ENCODE data around the gene LIN28A. TPM values are rescaled to one million over a fixed set of nuclear protein-coding genes. Genes with fewer than 3 reads are reported as not detected.

LIN28A gene
- polyA plus RNA-seq, 1 donor from 2014 or later: 1.0 TPM

GRCh38 chr1:26413031-26413430 is 2.4 kb downstream of the LIN28A start:
- Histone ChIP-seq H3K4me2 (ENCODE audit: low read length) (no peak overlapping the region), H3K36me3 (ENCODE audit: insufficient read depth, low read length) (no peaks in the 10 kb centered on the region), H2AFZ (ENCODE audit: low read depth, low read length) (no peak overlapping the region), H3K4me3 (ENCODE audit: low read length) (peak overlapping the region; percentile 52), H3K9me2 (ENCODE audit: insufficient read depth, low read length) (no peaks in the 10 kb centered on the region), H3K27me3 (ENCODE audit: insufficient read depth, low read depth, low read length) (no peaks in the 10 kb centered on the region), H3K27ac (ENCODE audit: low read length) (no peak overlapping the region), H3K79me2 (replicated peaks; ENCODE audit: insufficient read depth, low read length) (peaks cover 49% of the 10 kb centered on the region), H4K20me1 (ENCODE audit: insufficient read depth) (no peaks in the 10 kb centered on the region), H3F3A (ENCODE audit: insufficient read depth, low read length, poor library complexity, severe bottlenecking) (peaks cover 6% of the 10 kb centered on the region), H3K9me3 (ENCODE audit: low read length) (no peaks in the 10 kb centered on the region), H3K9ac (ENCODE audit: low read length) (no peak overlapping the region)
- TF ChIP-seq EZH2 (IDR thresholded peaks at IDR 0.05; ENCODE audit: borderline replicate concordance, insufficient read depth, low read length, poor library complexity, severe bottlenecking): no peak
- TF ChIP-seq MXI1 (conservative IDR thresholded peaks at IDR 0.05; ENCODE audit: poor library complexity, severe bottlenecking): no peak
- no peak for TF ChIP-seq EP300 (conservative IDR thresholded peaks at IDR 0.05; ENCODE audit: poor library complexity, severe bottlenecking)
- TF ChIP-seq RAD21 (conservative IDR thresholded peaks at IDR 0.05): no peak
- no peak for TF ChIP-seq REST (IDR thresholded peaks at IDR 0.05; ENCODE audit: borderline replicate concordance)
- TF ChIP-seq SMC3 (conservative IDR thresholded peaks at IDR 0.05; ENCODE audit: poor library complexity): no peak
- no peak for TF ChIP-seq TAF1 (IDR thresholded peaks at IDR 0.05; ENCODE audit: low read depth)
- TF ChIP-seq CTCF (IDR thresholded peaks at IDR 0.05; ENCODE audit: poor library complexity, severe bottlenecking): no peak
- TF ChIP-seq POLR2AphosphoS5 (IDR thresholded peaks at IDR 0.05): no peak

- no peak overlapping the region for H3K9ac ChIP-seq (ENCODE audit: low read length)
- H3K4me2 ChIP-seq (ENCODE audit: low read length): no peak overlapping the region
- no peak overlapping the region for H3K27ac ChIP-seq (ENCODE audit: low read length)
- no peaks in the 10 kb centered on the region for H3K27me3 ChIP-seq (ENCODE audit: insufficient read depth, low read depth, low read length)
- peaks cover 65% of the 10 kb centered on the region for H3K79me2 ChIP-seq (replicated peaks; ENCODE audit: insufficient read depth, low read length)
- TF ChIP-seq MXI1 (conservative IDR thresholded peaks at IDR 0.05; ENCODE audit: poor library complexity, severe bottlenecking): no peak
- TF ChIP-seq SMC3 (conservative IDR thresholded peaks at IDR 0.05; ENCODE audit: poor library complexity): peak; percentile 72
- peak; percentile 67 for TF ChIP-seq RAD21 (conservative IDR thresholded peaks at IDR 0.05)
- TF ChIP-seq EP300 (conservative IDR thresholded peaks at IDR 0.05; ENCODE audit: poor library complexity, severe bottlenecking): no peak
- no peak for TF ChIP-seq POLR2AphosphoS5 (IDR thresholded peaks at IDR 0.05)
- TF ChIP-seq EZH2 (IDR thresholded peaks at IDR 0.05; ENCODE audit: borderline replicate concordance, insufficient read depth, low read length, poor library complexity, severe bottlenecking): no peak
- peak; percentile 75 for TF ChIP-seq CTCF (IDR thresholded peaks at IDR 0.05; ENCODE audit: poor library complexity, severe bottlenecking)
- TF ChIP-seq REST (IDR thresholded peaks at IDR 0.05; ENCODE audit: borderline replicate concordance): no peak
- no peak for TF ChIP-seq TAF1 (IDR thresholded peaks at IDR 0.05; ENCODE audit: low read depth)
- H4K20me1 ChIP-seq (ENCODE audit: insufficient read depth): no peaks in the 10 kb centered on the region
- H3K36me3 ChIP-seq (ENCODE audit: insufficient read depth, low read length): no peaks in the 10 kb centered on the region
- H3K9me2 ChIP-seq (ENCODE audit: insufficient read depth, low read length): no peaks in the 10 kb centered on the region
- no peak overlapping the region for H2AFZ ChIP-seq (ENCODE audit: low read depth, low read length)
- H3K9me3 ChIP-seq (ENCODE audit: low read length): no peaks in the 10 kb centered on the region
- no peak overlapping the region for H3K4me3 ChIP-seq (ENCODE audit: low read length)
- peaks cover 6% of the 10 kb centered on the region for H3F3A ChIP-seq (ENCODE audit: insufficient read depth, low read length, poor library complexity, severe bottlenecking)
Observed at GRCh38 chr1:26417111-26417759, 6.6 kb downstream of the LIN28A start.
